ENCODE data around the gene GRK4. TPM values are rescaled to one million over a fixed set of nuclear protein-coding genes. Genes with fewer than 3 reads are reported as not detected.

Gene GRK4
- total and polyA plus RNA-seq, 10 of the 15 experiments (the other 5 are each of a cell fraction or from before 2014, with no cell fraction given) = 1.1 to 4.0 (median 2.5) TPM

DNA sequence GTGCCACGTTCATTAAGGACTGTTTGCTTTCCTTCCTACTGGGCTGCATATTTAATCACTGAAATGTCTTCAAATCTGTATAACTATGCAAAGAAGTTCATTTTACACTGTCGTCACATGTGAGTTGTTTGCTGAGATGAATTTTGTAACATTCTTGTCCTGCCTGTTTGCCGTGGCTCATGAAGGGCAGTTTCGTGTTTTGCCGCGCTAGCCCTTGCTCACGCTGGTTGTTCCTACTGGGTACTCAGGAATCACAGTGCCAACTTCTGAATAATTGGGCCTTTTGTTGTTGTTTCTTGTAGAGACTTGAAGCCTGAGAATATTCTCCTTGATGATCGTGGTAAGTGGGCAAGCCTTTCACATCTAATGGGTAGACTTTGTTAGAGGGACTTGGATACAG, 58.7 kb downstream of the GRK4 start:
- Histone ChIP-seq H3K9ac (ENCODE audit: control insufficient read depth, insufficient read depth, low read length) (no peak overlapping the region), H3K79me2 (ENCODE audit: control insufficient read depth, insufficient read depth, low read length) (no peaks in the 10 kb centered on the region), H2AFZ (ENCODE audit: control insufficient read depth, low read depth, low read length) (no peak overlapping the region), H3K4me1 (ENCODE audit: control insufficient read depth, insufficient read depth, low read length) (peaks cover 29% of the 10 kb centered on the region), H3K4me2 (ENCODE audit: control insufficient read depth, insufficient read depth) (peak overlapping the region; percentile 77; the same call in 1 of the 2 replicates), H3K4me3 (no peak overlapping the region), H3K27me3 (replicated peaks in 1 of 2; ENCODE audit: control insufficient read depth in 2 of 2, insufficient read depth in 2 of 2, low read length in 1 of 2) (no peaks in the 10 kb centered on the region), H3K27ac (ENCODE audit: control insufficient read depth, insufficient read depth) (no peak overlapping the region; the same call in 1 of the 2 replicates), H3K9me3 (replicated peaks; ENCODE audit: control insufficient read depth, insufficient read depth, low read length) (peaks cover 8% of the 10 kb centered on the region; the same call in 2 of the 3 replicates), H4K20me1 (ENCODE audit: control insufficient read depth, insufficient read depth) (no peaks in the 10 kb centered on the region), H3K36me3 (ENCODE audit: control insufficient read depth in 2 of 2, insufficient read depth in 2 of 2, low read length in 1 of 2) (no peaks in the 10 kb centered on the region)
- POLR2A ChIA-PET = interaction anchor here (1.4 kb wide), 1 partner anchor 12 kb away, joined by 3 read pairs; no protein-coding TSS in a partner anchor
- no TSS peak for BruUV-seq (replicated peaks)
- RAD21 ChIA-PET (ENCODE audit: unreplicated experiment) = interaction anchor here (1.1 kb wide), 1 partner anchor 14 kb away, joined by 4 read pairs; no protein-coding TSS in a partner anchor
- 67% methylated on average over 8 of the region's 8 CpGs for WGBS (ENCODE audit: insufficient coverage, insufficient replicate concordance, low lambda C conversion rate, missing lambda C conversion rate)
- in situ Hi-C loops (cut with MboI) = no loop called here
- ATAC-seq (no peak), FAIRE-seq (peak; percentile 35), DNase-seq (ENCODE audit: low read depth, low spot score) (no peak)
- intact Hi-C loops (cut with micrococcal nuclease; ENCODE audit: unreplicated experiment) = no loop called here
- SMC1A ChIA-PET (ENCODE audit: uncharacterized antibody, unreplicated experiment) = no interaction called here
- TF ChIP-seq, protein P1, sequence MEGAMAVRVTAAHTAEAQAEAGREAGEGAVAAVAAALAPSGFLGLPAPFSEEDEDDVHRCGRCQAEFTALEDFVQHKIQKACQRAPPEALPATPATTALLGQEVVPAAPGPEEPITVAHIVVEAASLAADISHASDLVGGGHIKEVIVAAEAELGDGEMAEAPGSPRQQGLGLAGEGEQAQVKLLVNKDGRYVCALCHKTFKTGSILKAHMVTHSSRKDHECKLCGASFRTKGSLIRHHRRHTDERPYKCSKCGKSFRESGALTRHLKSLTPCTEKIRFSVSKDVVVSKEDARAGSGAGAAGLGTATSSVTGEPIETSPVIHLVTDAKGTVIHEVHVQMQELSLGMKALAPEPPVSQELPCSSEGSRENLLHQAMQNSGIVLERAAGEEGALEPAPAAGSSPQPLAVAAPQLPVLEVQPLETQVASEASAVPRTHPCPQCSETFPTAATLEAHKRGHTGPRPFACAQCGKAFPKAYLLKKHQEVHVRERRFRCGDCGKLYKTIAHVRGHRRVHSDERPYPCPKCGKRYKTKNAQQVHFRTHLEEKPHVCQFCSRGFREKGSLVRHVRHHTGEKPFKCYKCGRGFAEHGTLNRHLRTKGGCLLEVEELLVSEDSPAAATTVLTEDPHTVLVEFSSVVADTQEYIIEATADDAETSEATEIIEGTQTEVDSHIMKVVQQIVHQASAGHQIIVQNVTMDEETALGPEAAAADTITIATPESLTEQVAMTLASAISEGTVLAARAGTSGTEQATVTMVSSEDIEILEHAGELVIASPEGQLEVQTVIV (IDR thresholded peaks at IDR 0.05; ENCODE audit: borderline replicate concordance, partially characterized antibody) = no peak
- TF ChIP-seq ZNF24 (IDR thresholded peaks at IDR 0.05) (no peak), MYB (IDR thresholded peaks at IDR 0.05; ENCODE audit: borderline replicate concordance, low read depth, low read length) (no peak), TBL1XR1 (IDR thresholded peaks at IDR 0.05; ENCODE audit: low read depth, low read length) (no peak), ZNF217 (IDR thresholded peaks at IDR 0.05) (no peak), CBX3 (IDR thresholded peaks at IDR 0.05; ENCODE audit: borderline replicate concordance, low read depth) (no peak), GATAD2B (conservative IDR thresholded peaks at IDR 0.05; ENCODE audit: low read depth) (no peak), SUZ12 (IDR thresholded peaks at IDR 0.05; ENCODE audit: unreplicated experiment) (no peak), FOXK2 (IDR thresholded peaks at IDR 0.05) (no peak), JUNB (IDR thresholded peaks at IDR 0.05) (no peak), HDGF (IDR thresholded peaks at IDR 0.05) (no peak), RUNX3 (IDR thresholded peaks at IDR 0.05; ENCODE audit: low read length) (no peak)
- TF ChIP-seq, protein P2, sequence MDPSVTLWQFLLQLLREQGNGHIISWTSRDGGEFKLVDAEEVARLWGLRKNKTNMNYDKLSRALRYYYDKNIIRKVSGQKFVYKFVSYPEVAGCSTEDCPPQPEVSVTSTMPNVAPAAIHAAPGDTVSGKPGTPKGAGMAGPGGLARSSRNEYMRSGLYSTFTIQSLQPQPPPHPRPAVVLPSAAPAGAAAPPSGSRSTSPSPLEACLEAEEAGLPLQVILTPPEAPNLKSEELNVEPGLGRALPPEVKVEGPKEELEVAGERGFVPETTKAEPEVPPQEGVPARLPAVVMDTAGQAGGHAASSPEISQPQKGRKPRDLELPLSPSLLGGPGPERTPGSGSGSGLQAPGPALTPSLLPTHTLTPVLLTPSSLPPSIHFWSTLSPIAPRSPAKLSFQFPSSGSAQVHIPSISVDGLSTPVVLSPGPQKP (IDR thresholded peaks at IDR 0.05; ENCODE audit: low read depth, low read length) = no peak
- TF ChIP-seq, protein P3, sequence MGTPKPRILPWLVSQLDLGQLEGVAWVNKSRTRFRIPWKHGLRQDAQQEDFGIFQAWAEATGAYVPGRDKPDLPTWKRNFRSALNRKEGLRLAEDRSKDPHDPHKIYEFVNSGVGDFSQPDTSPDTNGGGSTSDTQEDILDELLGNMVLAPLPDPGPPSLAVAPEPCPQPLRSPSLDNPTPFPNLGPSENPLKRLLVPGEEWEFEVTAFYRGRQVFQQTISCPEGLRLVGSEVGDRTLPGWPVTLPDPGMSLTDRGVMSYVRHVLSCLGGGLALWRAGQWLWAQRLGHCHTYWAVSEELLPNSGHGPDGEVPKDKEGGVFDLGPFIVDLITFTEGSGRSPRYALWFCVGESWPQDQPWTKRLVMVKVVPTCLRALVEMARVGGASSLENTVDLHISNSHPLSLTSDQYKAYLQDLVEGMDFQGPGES (IDR thresholded peaks at IDR 0.05) = no peak
- CTCF ChIA-PET = interaction anchor here (0.6 kb wide), 1 partner anchor 15 kb away, joined by 3 read pairs; no protein-coding TSS in a partner anchor
